Adipose tissue (tissue), 3 donors: Measurements from ENCODE around the gene CILP. TPM values are rescaled to one million over a fixed set of nuclear protein-coding genes. Genes with fewer than 3 reads are reported as not detected.
"Not testable (repeated sequence)": the region's sequence is repeated elsewhere in the genome, so short reads cannot be mapped to it uniquely, and the experiment has no call there.

Source experiments
- H3K27ac ChIP-seq: one replicate; pipeline ENCODE4 v1.5.1; 2013; ENCODE audit warnings: low read depth, low read length
- WGBS, 3 donors: extraction: QIAGEN DNeasy Blood & Tissue Kit; methylation state at CpG; one replicate each; pipeline ENCODE4 v1.1.7; 2013; 5-methylcytosine and 5-hydroxymethylcytosine counted together
- polyA plus RNA-seq, 3 donors: library from polyadenylated mRNA; stranded (reverse); fragments of 200-250 nt; gene quantifications; one replicate each; pipeline ENCODE4 v1.2.3, GENCODE V29; 2013
- donor health status: healthy with polysubstance abuse.
- donor health status: Bipolar disorder and iron deficiency.
- donor health status: healthy.

CILP gene
- polyA plus RNA-seq, 3 donors: 2.6 to 20.0 (median 13.0) TPM

- 63 to 95% (median 94%) methylated on average over 1 of the region's 1 CpG for WGBS, 3 donors
- no peak overlapping the region for H3K27ac ChIP-seq
These were observed 9.4 kb downstream of the CILP start for GRCh38 chr15:65201918-65202317.

GRCh38 chr15:65198571-65198970 is 12.7 kb downstream of the CILP start:
- H3K27ac ChIP-seq: no peak overlapping the region
- 95 to 96% (median 96%) methylated on average over 12 of the region's 12 CpGs for WGBS, 3 donors

GRCh38 chr15:65197337-65197645 is 14.0 kb downstream of the CILP start:
- H3K27ac ChIP-seq: no peak overlapping the region
- 95 to 96% (median 95%) methylated on average over 8 of the region's 8 CpGs for WGBS, 3 donors

- no peak overlapping the region for H3K27ac ChIP-seq
- 95% methylated on average over 19 of the region's 19 CpGs for WGBS, 3 donors
These were observed 14.5 kb downstream of the CILP start for GRCh38 chr15:65196637-65197336.

GRCh38 chr15:65195548-65195923 is 15.7 kb downstream of the CILP start:
- no peak overlapping the region for H3K27ac ChIP-seq
- WGBS, 3 donors: 59 to 73% (median 70%) methylated on average over 5 of the region's 5 CpGs

- no peak overlapping the region for H3K27ac ChIP-seq
- WGBS, 3 donors: 58 to 69% (median 62%) methylated on average over 7 of the region's 7 CpGs
These were observed 16.3 kb downstream of the CILP start for GRCh38 chr15:65194826-65195547.

- H3K27ac ChIP-seq: no peak overlapping the region
- WGBS, 3 donors: 82 to 92% (median 90%) methylated on average over 5 of the region's 5 CpGs
These were observed 19.3 kb downstream of the CILP start for GRCh38 chr15:65192016-65192415.

GRCh38 chr15:65189102-65189740 is 22.1 kb downstream of the CILP start:
- H3K27ac ChIP-seq: no peak overlapping the region
- WGBS, 3 donors: 17 to 32% (median 28%) methylated on average over 3 of the region's 3 CpGs

GRCh38 chr15:65188472-65188871 is 22.8 kb downstream of the CILP start:
- H3K27ac ChIP-seq: not testable (repeated sequence)
- WGBS, 3 donors: 80 to 84% (median 83%) methylated on average over 9 of the region's 9 CpGs

GRCh38 chr15:65184868-65185717 is 26.2 kb downstream of the CILP start, which contains the start of gene CLPX:
CLPX (minus strand) TSS chr15:65185342; CDS start chr15:65185153, 189 bp downstream.
- 0 to 1% (median 0%) methylated on average over 60 to 70 of the region's 70 CpGs for whole genome bisulfite sequencing, 3 donors
- H3K27ac ChIP-seq: peak within 1 kb of the TSS; percentile 52

GRCh38 chr15:65184305-65184867 is 26.9 kb downstream of the CILP start:
- 0% methylated on average over 33 of the region's 33 CpGs for WGBS, 3 donors
- H3K27ac ChIP-seq: peak overlapping the region; percentile 52

- 1 to 5% (median 2%) methylated on average over 4 of the region's 4 CpGs for WGBS, 3 donors
- no peak overlapping the region for H3K27ac ChIP-seq
These were observed 27.5 kb downstream of the CILP start for GRCh38 chr15:65183865-65184159.

- 73 to 74% (median 74%) methylated on average over 4 of the region's 4 CpGs for WGBS, 3 donors
- H3K27ac ChIP-seq: no peak overlapping the region
These were observed 28.7 kb downstream of the CILP start for GRCh38 chr15:65182538-65182937.

GRCh38 chr15:65181582-65182353 is 29.5 kb downstream of the CILP start:
- H3K27ac ChIP-seq: not testable (repeated sequence)
- WGBS, 3 donors: 81 to 91% (median 89%) methylated on average over 15 of the region's 15 CpGs

GRCh38 chr15:65180167-65180566 is 31.1 kb downstream of the CILP start:
- 91 to 97% (median 97%) methylated on average over 3 of the region's 3 CpGs for WGBS, 3 donors

GRCh38 chr15:65177901-65178300 is 33.4 kb downstream of the CILP start:
- H3K27ac ChIP-seq: no peak overlapping the region
- 45 to 79% (median 68%) methylated on average over 1 of the region's 1 CpG for WGBS, 3 donors

More at GRCh38 chr15:65180167-65180566, 31.1 kb downstream of the CILP start:
- no peak overlapping the region for H3K27ac ChIP-seq

GRCh38 chr15:65176056-65176455 is 35.2 kb downstream of the CILP start:
- H3K27ac ChIP-seq: no peak overlapping the region

- 88 to 93% (median 88%) methylated on average over 5 of the region's 5 CpGs for WGBS, 3 donors
These were observed 35.8 kb downstream of the CILP start for GRCh38 chr15:65175511-65175910.

More at GRCh38 chr15:65175511-65175910, 35.8 kb downstream of the CILP start:
- no peak overlapping the region for H3K27ac ChIP-seq
